ENCODE measurements around the gene CDRT4. TPM values are rescaled to one million over a fixed set of nuclear protein-coding genes. Genes with fewer than 3 reads are reported as not detected.

Gene CDRT4
- total RNA-seq, 1 experiment from 2014 or later: 6.2 TPM

GRCh38 chr17:15496735-15497670 lies 29.6 kb upstream of the CDRT4 start:
- Histone ChIP-seq H3K4me1 (ENCODE audit: control insufficient read depth in 1 of 2, insufficient read depth in 2 of 2, low read length in 2 of 2) (no peaks in the 10 kb centered on the region), H3K9me3 (ENCODE audit: control insufficient read depth in 1 of 2, insufficient read depth in 1 of 2, low read depth in 1 of 2, low read length in 2 of 2) (no peaks in the 10 kb centered on the region), H3K79me2 (ENCODE audit: insufficient read depth, low read length) (no peaks in the 10 kb centered on the region), H3K27me3 (ENCODE audit: insufficient read depth, low read length) (no peaks in the 10 kb centered on the region), H2AFZ (ENCODE audit: low read depth, low read length, poor library complexity, severe bottlenecking) (no peak overlapping the region), H4K20me1 (ENCODE audit: insufficient read depth) (no peaks in the 10 kb centered on the region), H3K9me2 (ENCODE audit: insufficient read depth) (no peaks in the 10 kb centered on the region), H3K9ac (ENCODE audit: low read length) (no peak overlapping the region), H3K36me3 (ENCODE audit: control insufficient read depth in 1 of 2, insufficient read depth in 2 of 2, low read length in 2 of 2) (no peaks in the 10 kb centered on the region), H3K4me2 (ENCODE audit: low read length) (no peak overlapping the region), H3K4me3 (replicated peaks in 1 of 2; ENCODE audit: low read depth in 1 of 2, low read length in 2 of 2) (no peak overlapping the region), H3K27ac (ENCODE audit: low read depth, low read length) (no peak overlapping the region)
- CTCF ChIA-PET: no interaction called here
- no peak for ATAC-seq
- RAD21 ChIA-PET (ENCODE audit: low non-redundant PET in 1 of 2, low total read pairs in 2 of 2, uncharacterized antibody in 2 of 2, unreplicated experiment in 2 of 2): no interaction called here
- DNase-seq (ENCODE audit: low read depth, low spot score): no peak
- no peak for TF ChIP-seq SIN3A (IDR thresholded peaks at IDR 0.05; ENCODE audit: low read depth)
- TF ChIP-seq, protein P1, sequence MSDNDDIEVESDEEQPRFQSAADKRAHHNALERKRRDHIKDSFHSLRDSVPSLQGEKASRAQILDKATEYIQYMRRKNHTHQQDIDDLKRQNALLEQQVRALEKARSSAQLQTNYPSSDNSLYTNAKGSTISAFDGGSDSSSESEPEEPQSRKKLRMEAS (IDR thresholded peaks at IDR 0.05): no peak
- TF ChIP-seq ZNF274 (IDR thresholded peaks at IDR 0.05; ENCODE audit: low read depth, low read length): no peak
- no peak for TF ChIP-seq ZFX (IDR thresholded peaks at IDR 0.05)
- TF ChIP-seq SP1 (IDR thresholded peaks at IDR 0.05; ENCODE audit: low read depth): no peak
- POLR2A ChIA-PET: no interaction called here
- intact Hi-C loops (cut with micrococcal nuclease): no loop called here
- BruUV-seq (replicated peaks): no TSS peak

DNA sequence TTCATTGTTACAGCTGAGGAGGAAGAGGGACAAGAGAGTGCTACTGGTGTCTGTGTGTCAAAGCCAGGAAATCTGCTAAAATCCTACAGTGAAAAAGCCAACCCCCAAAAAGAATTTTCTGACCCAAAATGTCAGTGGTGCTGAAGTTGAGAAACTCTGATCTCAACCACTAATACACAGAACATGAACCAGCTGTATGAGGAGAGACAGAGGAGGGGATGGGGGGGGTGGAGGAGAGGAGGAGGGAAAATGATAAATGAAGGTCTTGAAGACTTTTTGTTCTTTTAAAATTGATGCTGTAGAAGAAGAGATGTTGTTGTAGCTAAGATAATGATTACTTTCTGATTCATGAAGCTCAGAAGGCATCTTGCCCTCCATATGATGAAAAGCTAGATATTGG lies 27.4 kb upstream of the CDRT4 start:
- Histone ChIP-seq H3K79me2 (ENCODE audit: insufficient read depth, low read length) (no peaks in the 10 kb centered on the region), H3K9me3 (ENCODE audit: control insufficient read depth in 1 of 2, insufficient read depth in 1 of 2, low read depth in 1 of 2, low read length in 2 of 2) (no peaks in the 10 kb centered on the region), H3K27ac (ENCODE audit: low read depth, low read length) (no peak overlapping the region), H3K4me3 (replicated peaks in 1 of 2; ENCODE audit: low read depth in 1 of 2, low read length in 2 of 2) (no peak overlapping the region), H3K9ac (ENCODE audit: low read length) (no peak overlapping the region), H3K4me1 (ENCODE audit: control insufficient read depth in 1 of 2, insufficient read depth in 2 of 2, low read length in 2 of 2) (peaks cover 0 to 18% of the 10 kb centered on the region in 2 experiments; a peak in 3 of 4 replicates), H3K4me2 (ENCODE audit: low read length) (no peak overlapping the region), H2AFZ (ENCODE audit: low read depth, low read length, poor library complexity, severe bottlenecking) (no peak overlapping the region), H3K9me2 (ENCODE audit: insufficient read depth) (no peaks in the 10 kb centered on the region), H3K27me3 (ENCODE audit: insufficient read depth, low read length) (no peaks in the 10 kb centered on the region), H3K36me3 (ENCODE audit: control insufficient read depth in 1 of 2, insufficient read depth in 2 of 2, low read length in 2 of 2) (no peaks in the 10 kb centered on the region), H4K20me1 (ENCODE audit: insufficient read depth) (no peaks in the 10 kb centered on the region)
- intact Hi-C loops (cut with micrococcal nuclease): no loop called here
- no peak for TF ChIP-seq FOSL1 (IDR thresholded peaks at IDR 0.05; ENCODE audit: low read depth)
- TF ChIP-seq CBX3 (IDR thresholded peaks at IDR 0.05; ENCODE audit: low read depth): no peak
- no peak for TF ChIP-seq YY1 (IDR thresholded peaks at IDR 0.05; ENCODE audit: extremely low read depth, insufficient replicate concordance, low read depth, low read length)
- TF ChIP-seq EGR1 (IDR thresholded peaks at IDR 0.05; ENCODE audit: low read depth): no peak
- no peak for TF ChIP-seq ATF3 (IDR thresholded peaks at IDR 0.05)
- no peak for TF ChIP-seq POLR2A (IDR thresholded peaks at IDR 0.05; ENCODE audit: borderline replicate concordance, extremely low read depth, insufficient read depth, insufficient read length)
- no peak for TF ChIP-seq EZH2phosphoT487 (IDR thresholded peaks at IDR 0.05; ENCODE audit: borderline replicate concordance)
- no peak for TF ChIP-seq POLR2AphosphoS5 (IDR thresholded peaks at IDR 0.05; ENCODE audit: low read depth, low read length)
- no TSS peak for BruUV-seq (replicated peaks)
- ATAC-seq (no peak), DNase-seq (ENCODE audit: low read depth, low spot score) (no peak)
- ChIA-PET POLR2A (no interaction called here), CTCF (interaction anchor here (1.0 kb wide), 1 partner anchor 8 kb away, joined by 7 read pairs; no protein-coding TSS in a partner anchor), RAD21 (ENCODE audit: low non-redundant PET in 1 of 2, low total read pairs in 2 of 2, uncharacterized antibody in 2 of 2, unreplicated experiment in 2 of 2) (interaction anchor here in 1 of 2 experiments (0.7 kb wide), 1 partner anchor 8 kb away, joined by 4 read pairs; no protein-coding TSS in a partner anchor)

Measured in HCT116 (cell line).